Suppressor macrophage (primary cell): ENCODE results near the gene ATAD3B.

Source experiments
- DNase-seq, 4 experiments: peaks; one replicate each; pipeline ENCODE4 v3.0.0-alpha.2; 2020 to 2022

The ATAD3B gene

GRCh38 chr1:1534401-1535154, 63.0 kb downstream of the ATAD3B start:
- DNase-seq, result no peak

DNA sequence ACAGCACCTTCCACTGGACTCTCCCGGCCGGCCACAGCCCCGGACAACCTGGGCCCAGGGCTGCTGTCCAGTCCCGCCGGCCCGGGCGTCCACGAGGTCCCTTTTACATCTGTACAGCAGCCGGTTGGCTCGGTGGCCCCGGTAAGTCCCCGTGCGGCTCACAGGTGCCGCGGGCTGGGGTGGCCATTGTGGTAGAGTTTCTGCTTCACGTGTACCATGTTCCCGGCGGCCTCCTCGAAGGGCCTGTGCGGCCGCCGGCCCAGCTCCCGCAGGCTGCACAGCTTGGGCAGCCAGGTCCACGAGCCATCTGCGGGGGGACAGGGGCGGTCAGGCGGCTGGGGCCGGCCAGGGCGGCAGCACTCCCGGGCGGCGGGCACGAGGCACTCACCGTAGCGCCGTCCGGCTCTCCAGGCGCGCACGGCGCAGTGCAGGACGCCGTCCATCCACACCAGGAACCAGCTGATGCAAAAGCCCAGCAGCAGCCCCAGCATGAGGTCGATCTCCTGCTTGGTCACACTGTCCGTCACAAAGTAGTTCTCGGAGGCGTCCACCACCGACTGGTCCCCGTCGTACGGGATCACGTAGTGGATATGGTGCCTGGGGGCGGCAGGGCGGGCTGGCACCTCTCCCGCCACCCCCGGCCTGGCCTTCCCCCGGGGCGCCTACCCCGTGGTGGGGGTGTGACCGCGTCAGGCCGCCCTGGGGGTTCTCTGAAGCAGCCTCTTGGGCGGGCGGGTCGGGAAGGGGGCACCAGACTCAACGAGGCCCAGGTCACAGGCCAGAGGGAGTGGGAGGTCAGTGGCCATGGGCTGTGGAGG, 63.8 kb downstream of the ATAD3B start:
- DNase-seq, result no peak

- no peak for DNase-seq
Observed at GRCh38 chr1:1536019-1536937, 64.7 kb downstream of the ATAD3B start.

- no peak for DNase-seq
Observed at GRCh38 chr1:1536938-1537546, 65.5 kb downstream of the ATAD3B start.

DNA sequence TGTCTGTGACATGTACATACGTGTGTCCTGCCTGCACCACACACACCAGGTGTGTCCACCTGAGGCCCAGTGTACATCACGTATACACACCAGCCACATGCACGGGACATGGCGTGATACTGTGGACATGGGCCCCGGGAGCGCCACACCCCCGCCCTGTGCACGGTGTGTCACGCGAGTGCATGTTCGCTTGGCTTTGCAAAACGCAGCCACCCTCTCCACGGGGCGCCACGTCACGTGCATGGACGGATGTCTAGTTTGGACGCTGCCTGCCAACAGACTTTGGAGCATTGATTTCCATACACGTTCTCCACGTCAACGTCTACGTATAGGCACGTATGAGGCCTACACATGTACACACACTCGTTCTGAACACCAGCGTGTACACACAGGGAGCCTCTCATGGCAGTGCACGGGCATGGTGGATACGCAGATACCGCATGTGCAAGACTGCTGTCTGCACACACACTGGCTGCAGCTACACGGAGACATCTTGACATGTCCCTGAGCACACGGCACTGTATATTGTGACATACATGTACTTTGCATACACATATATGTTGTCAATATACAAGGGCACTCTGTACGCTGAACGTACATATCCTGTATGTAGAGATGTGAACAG, 66.2 kb downstream of the ATAD3B start:
- no peak for DNase-seq

- DNase-seq, result no peak
Observed at GRCh38 chr1:1538334-1538733, 66.8 kb downstream of the ATAD3B start.

DNA sequence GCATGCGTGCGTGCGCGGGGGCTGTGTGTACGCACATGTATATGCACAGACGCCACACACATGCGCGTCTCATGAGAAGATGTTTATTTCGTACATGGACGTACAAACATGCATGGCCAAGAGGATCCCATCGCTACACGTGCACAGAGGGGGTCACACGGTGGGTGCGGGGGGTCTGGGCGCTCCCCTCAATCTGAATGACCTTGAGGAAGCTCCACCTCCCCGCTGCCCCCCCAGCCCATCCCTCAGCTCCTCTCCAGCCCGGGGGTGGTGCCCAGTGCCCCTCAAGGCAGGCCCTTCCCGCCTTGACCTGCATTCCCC, 67.4 kb downstream of the ATAD3B start:
- no peak for DNase-seq

DNA sequence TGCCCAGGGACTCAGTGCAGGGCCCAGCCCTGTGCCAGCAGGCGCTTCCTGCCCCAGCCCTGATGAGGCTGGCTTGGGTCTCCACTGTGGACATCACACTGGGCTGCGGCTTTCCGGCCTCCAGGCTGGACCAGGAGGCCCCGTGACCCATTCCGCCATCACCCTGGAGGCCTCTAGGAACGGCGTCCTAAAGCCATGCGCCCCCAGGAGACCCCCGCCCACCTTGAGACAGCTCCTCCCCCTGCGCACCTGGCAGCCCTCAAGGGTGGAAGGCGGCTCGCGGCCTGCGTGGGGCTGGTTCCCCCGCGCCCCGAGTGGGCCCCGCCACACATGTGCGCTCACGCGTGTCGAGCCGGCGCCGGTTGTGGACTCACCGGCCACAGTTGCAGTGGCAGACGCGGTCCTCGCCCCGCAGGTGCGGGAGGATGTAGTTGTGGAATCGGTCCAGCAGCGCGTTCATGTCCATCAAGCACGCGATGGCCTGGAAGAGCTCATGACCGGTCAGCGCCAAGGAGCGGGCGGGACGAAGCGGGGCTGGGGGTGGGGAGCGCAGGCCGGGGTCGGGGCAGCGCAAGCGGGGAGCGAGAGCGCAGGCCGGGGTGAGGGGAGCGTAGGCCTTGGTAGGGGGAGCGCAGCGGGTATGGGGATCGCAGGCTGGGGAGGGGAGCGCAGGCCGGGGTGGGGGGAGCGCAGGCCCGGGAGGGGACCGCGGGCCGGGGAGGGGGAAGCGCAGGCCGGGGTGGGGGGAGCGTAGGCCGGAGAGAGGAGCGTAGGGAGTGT, 67.9 kb downstream of the ATAD3B start:
- no peak for DNase-seq

DNA sequence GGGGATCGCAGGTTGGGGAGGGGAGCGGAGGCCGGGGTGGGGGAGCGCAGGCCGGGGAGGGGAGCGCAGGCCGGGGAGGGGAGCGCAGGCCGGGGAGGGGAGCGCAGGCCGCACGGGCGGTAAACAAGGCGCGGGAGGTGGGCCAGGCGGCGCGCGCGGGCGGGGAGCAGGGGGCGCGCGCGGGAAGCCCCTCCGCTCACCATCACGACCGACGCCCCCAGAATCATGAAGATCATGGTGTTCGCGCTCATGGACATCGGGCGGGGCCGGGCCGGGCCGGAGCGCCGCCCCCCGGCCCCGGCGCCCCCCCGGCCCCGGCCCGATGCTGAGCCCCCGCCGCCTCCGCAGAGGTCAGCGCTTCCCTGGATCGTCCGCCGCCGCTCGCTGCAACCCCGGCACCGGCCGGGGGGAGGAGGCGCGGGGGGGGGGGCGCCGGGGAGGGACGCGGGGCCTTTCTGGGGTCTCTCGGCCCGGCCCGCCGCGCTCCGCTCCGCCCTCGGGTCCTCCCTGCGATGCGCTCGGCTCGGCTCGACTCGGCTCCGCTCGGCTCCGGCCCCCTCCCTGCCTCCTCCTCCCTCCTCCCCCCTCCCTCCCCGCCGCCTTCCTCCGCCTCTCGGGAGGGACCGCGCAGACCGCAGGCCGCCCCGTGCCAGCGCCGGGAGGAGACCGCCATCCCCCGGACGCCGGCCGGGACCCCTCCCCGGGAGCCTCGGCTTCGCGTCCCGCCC, 68.7 kb downstream of the ATAD3B start, which contains the start of gene TMEM240:
Gene TMEM240 (minus strand): TSS at position 535 of the 728 bp plus-strand sequence. CDS start 278 bp downstream, at position 257.
- DNase-seq, result peak in 2 of 4 experiments; percentile 26 to 30

- DNase-seq, result no peak
Observed at GRCh38 chr1:1540818-1541628, 69.5 kb downstream of the ATAD3B start.

DNA sequence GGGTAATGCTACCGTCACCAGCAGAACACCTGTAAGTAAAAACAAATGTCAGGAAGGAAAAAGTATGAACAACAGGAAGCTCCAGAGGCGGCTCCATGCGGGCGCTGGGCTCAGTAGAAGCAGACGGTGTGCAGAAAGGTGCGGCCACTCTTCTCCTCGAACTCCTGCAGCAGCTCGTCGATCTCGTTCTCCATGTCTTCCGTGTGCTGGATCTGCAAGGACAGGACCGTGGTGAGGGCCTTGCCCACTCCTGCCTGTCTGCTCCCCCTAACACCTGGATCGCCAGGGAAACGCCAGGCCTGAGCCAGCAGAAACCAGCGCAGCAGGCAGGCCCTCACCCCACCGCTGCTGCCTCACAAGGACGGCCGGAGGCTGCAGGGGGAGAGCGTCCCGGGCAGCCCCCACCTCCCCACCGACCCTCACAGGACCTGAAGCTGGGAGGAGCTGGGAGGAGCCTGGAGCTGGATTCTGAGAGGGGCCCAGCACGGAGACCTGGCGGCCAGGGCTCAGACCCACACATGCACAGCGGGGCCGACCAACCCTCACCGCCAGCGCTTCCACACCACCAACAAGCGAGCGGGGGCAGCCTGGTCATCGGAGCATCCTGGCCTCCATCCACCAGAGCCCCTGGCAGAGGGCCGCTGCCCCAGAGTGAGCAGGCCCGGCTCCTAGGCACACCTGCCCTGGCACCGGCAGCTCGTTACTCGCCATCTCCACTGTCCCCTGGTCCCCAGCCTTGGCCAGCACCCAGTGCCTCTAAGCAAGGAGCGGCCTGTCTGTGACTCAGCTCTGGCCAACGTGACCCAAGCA, 70.6 kb downstream of the ATAD3B start:
- DNase-seq, result no peak

- no peak for DNase-seq
Observed at GRCh38 chr1:1542766-1543705, 71.5 kb downstream of the ATAD3B start.

DNA sequence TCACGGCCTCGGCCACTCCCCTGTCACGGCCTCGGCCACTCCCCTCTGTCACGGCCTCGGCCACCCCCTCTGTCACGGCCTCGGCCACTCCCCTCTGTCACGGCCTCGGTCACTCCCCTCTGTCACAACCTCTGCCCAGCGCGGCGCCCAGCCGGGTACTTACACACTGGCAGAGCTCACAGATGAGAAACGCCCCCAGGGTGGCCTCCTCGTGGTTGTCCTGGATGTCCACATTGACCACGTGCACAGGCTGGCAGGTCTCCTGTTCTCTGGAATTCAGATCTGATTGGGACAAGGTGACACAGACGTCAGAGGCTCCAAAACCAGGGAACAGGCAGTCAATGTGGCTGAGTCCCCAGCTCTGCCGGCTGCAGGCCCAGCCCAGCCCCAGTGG, 72.1 kb downstream of the ATAD3B start:
- DNase-seq, result no peak

DNA sequence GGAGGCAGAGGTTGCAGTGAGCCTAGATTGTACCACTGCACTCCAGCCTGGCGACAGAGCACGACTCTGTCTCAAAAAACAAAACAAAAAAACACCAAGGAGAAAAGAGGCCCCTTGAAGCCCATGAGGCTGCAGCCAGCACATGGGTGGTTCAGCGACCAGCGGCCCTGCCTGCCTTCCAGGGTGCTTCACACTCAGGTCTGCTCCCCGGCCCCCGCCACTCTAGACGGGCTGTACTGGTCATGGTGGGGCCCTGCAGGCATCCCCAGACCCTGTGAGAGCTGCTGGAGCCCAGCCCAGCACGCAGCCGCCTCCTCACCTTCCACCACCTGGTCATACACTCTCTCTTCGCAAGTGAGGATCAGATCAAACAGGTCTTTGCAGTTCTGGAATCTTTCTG, 73.0 kb downstream of the ATAD3B start:
- no peak for DNase-seq
